A549 (cell line): ENCODE results near the gene MAP10. TPM values are rescaled to one million over a fixed set of nuclear protein-coding genes. Genes with fewer than 3 reads are reported as not detected.

Source experiments
- ATAC-seq, 2 experiments: fragments of 200-7000 bp in 1 of 2; fragments of >200 bp in 1 of 2; cut with Nextera tagmentation in 1 of 2; cut with Tn5 transposase in 1 of 2; 3 replicates each; pipeline versions ENCODE4 v1.8.0 to v1.9.1; 2018 to 2020; ENCODE audit warnings: mild to moderate bottlenecking in 1 of 2, moderate library complexity in 1 of 2
- CTCF ChIA-PET: fragments of 300-600 bp; sonication (Branson Sonifier 250); formaldehyde crosslinking; extraction: SDS; loops from one replicate; lab custom pipeline; 2021; ENCODE audit warnings: antibody characterized with exemption, inconsistent platforms; lab: Yijun Ruan, JAX
- POLR2A ChIA-PET: fragments of 350-600 bp; formaldehyde crosslinking; extraction: SDS; loops from one replicate; lab custom pipeline; 2021; ENCODE audit warnings: antibody characterized with exemption, inconsistent platforms; lab: Yijun Ruan, JAX
- DNase-seq, 2 experiments: peaks; one replicate each; pipeline versions ENCODE4 v3.0.0 to v3.0.0-alpha.2; 2011 to 2016; ENCODE audit warnings: low read depth in 1 of 2, low spot score in 1 of 2
- FAIRE-seq: peaks from 2 replicates; lab custom pipeline; 2011; peaks lifted over from hg19 to GRCh38; lab: Jason Lieb, UNC
- H3K27ac ChIP-seq, 2 experiments: fragments of >200 bp; sonication (Bioruptor Twin); formaldehyde crosslinking; 3 replicates each; pipeline ENCODE4 v1.5.1; 2016 to 2017
- H3K4me1 ChIP-seq: fragments of >200 bp; sonication (Bioruptor Twin); formaldehyde crosslinking; 3 replicates; pipeline ENCODE4 v1.6.1; 2016
- H3K4me2 ChIP-seq: fragments of >200 bp; sonication (Bioruptor Twin); formaldehyde crosslinking; 3 replicates; pipeline ENCODE4 v1.6.1; 2016
- H3K4me3 ChIP-seq: fragments of >200 bp; sonication (Bioruptor Twin); formaldehyde crosslinking; 3 replicates; pipeline ENCODE4 v1.5.1; 2016
- H3K9me3 ChIP-seq: fragments of >200 bp; sonication (Bioruptor Twin); formaldehyde crosslinking; 3 replicates; pipeline ENCODE4 v1.6.1; 2016
- BHLHE40 ChIP-seq: IDR thresholded peaks from 2 replicates; pipeline ENCODE4 v1.6.1; 2012; ENCODE audit warnings: low read depth, low read length, inconsistent platforms
- CHD2 ChIP-seq: fragments of 150-350 bp; IDR thresholded peaks from 2 replicates; pipeline ENCODE4 v1.6.1; 2014; ENCODE audit warnings: low read length; ENCODE audit not compliant: partially characterized antibody
- E2F6 ChIP-seq: IDR thresholded peaks from 2 replicates; pipeline ENCODE4 v1.6.1; 2012; ENCODE audit warnings: low read depth, borderline replicate concordance
- EHMT2 ChIP-seq: fragments of 200-600 bp; sonication (generic); IDR thresholded peaks from 2 replicates; pipeline ENCODE4 v1.6.1; 2016; ENCODE audit warnings: antibody characterized with exemption, low read depth, mild to moderate bottlenecking, moderate library complexity
- ESRRA ChIP-seq: fragments of 150-350 bp; IDR thresholded peaks from 2 replicates; pipeline ENCODE4 v1.6.1; 2014; ENCODE audit warnings: mild to moderate bottlenecking, low read length, borderline replicate concordance
- FOSB ChIP-seq: fragments of 250-450 bp; sonication (Bioruptor Pico); IDR thresholded peaks from 2 replicates; pipeline ENCODE4 v1.5.0; 2020; ENCODE audit warnings: mild to moderate bottlenecking, moderate library complexity
- HMGXB4 ChIP-seq: fragments of 250-450 bp; sonication (Bioruptor Pico); IDR thresholded peaks from 2 replicates; pipeline ENCODE4 v1.5.0; 2021; ENCODE audit warnings: mild to moderate bottlenecking, moderate library complexity, borderline replicate concordance
- HOXA7 ChIP-seq: fragments of 250-450 bp; sonication (Bioruptor Pico); IDR thresholded peaks from 2 replicates; pipeline ENCODE4 v1.5.0; 2020; ENCODE audit warnings: mild to moderate bottlenecking, moderate library complexity
- HOXB13 ChIP-seq: fragments of 250-450 bp; sonication (Bioruptor Pico); IDR thresholded peaks from 2 replicates; pipeline ENCODE4 v1.5.0; 2020; ENCODE audit warnings: low read depth, mild to moderate bottlenecking, moderate library complexity
- JUNB ChIP-seq: fragments of >200 bp; sonication (Bioruptor Twin); formaldehyde crosslinking; IDR thresholded peaks from 2 replicates; pipeline ENCODE4 v1.6.1; 2016
- KDM1A ChIP-seq: fragments of 200-600 bp; sonication (generic); IDR thresholded peaks from 2 replicates; pipeline ENCODE4 v1.6.1; 2016; ENCODE audit warnings: low read depth, mild to moderate bottlenecking
- MAX ChIP-seq: IDR thresholded peaks from 2 replicates; pipeline ENCODE4 v1.6.1; 2012
- NPAS2 ChIP-seq: fragments of 250-450 bp; sonication (Bioruptor Pico); IDR thresholded peaks from 2 replicates; pipeline ENCODE4 v1.8.0; 2022; ENCODE audit warnings: mild to moderate bottlenecking, moderate library complexity, borderline replicate concordance
- RAD21 ChIP-seq, 2 experiments: fragments of >200 bp in 1 of 2; sonication (Bioruptor Twin) in 1 of 2; formaldehyde crosslinking in 1 of 2; IDR thresholded peaks in 1 of 2; conservative IDR thresholded peaks in 1 of 2; 2 replicates in 1 of 2; 3 replicates in 1 of 2; pipeline ENCODE4 v1.6.1; 2012 to 2018; ENCODE audit warnings: inconsistent platforms in 1 of 2
- REST ChIP-seq: fragments of 200-600 bp; sonication (generic); IDR thresholded peaks from 2 replicates; pipeline ENCODE4 v1.6.1; 2016; ENCODE audit warnings: antibody characterized with exemption, mild to moderate bottlenecking, moderate library complexity
- RFX5 ChIP-seq: fragments of 450-650 bp; IDR thresholded peaks from 2 replicates; pipeline ENCODE4 v1.7.1; 2014; ENCODE audit warnings: antibody characterized with exemption, mild to moderate bottlenecking, moderate library complexity
- SMC3 ChIP-seq: fragments of >200 bp; sonication (Bioruptor Twin); formaldehyde crosslinking; IDR thresholded peaks from 3 replicates; pipeline ENCODE4 v1.6.1; 2018; ENCODE audit warnings: inconsistent platforms
- SREBF2 ChIP-seq: fragments of 450-650 bp; IDR thresholded peaks from 2 replicates; pipeline ENCODE4 v1.6.1; 2014; ENCODE audit warnings: mild to moderate bottlenecking, moderate library complexity
- ZSCAN20 ChIP-seq: fragments of 250-450 bp; sonication (Bioruptor Pico); IDR thresholded peaks from 2 replicates; pipeline ENCODE4 v1.8.0; 2022; ENCODE audit warnings: mild to moderate bottlenecking, moderate library complexity
- WGBS: methylation state at CpG from one replicate; pipeline ENCODE4 v1.1.6; 2017; ENCODE audit errors: missing lambda C conversion rate; 5-methylcytosine and 5-hydroxymethylcytosine counted together
- polyA plus RNA-seq, 4 experiments: library from polyadenylated mRNA; depleted of rRNA in 3 of 4; stranded (reverse); fragments of >200 nt; fragmentation: RNase III in 1 of 4; extraction: RNeasy Plus Mini Kit Qiagen cat#74134 plus additional on column Dnase treatment in 1 of 4; gene quantifications; 2 replicates in 3 of 4; 3 replicates in 1 of 4; pipeline ENCODE4 v1.2.3, GENCODE V29; 2011 to 2017

The MAP10 gene
- polyA plus RNA-seq, 2 of the 4 experiments (the other 2 are of a cell fraction): 2.1 to 2.4 TPM

GRCh38 chr1:232845406-232845955, 40.3 kb downstream of the MAP10 start:
- no peaks in the 10 kb centered on the region for H3K9me3 ChIP-seq
- POLR2A ChIA-PET: no interaction called here
- no peak for TF ChIP-seq HMGXB4 (CRISPR knock-in tag)
- TF ChIP-seq ESRRA: no peak
- no peak for TF ChIP-seq KDM1A
- no peak for TF ChIP-seq MAX
- TF ChIP-seq CHD2: no peak
- no peak for TF ChIP-seq SREBF2
- TF ChIP-seq FOSB (CRISPR knock-in tag): no peak
- no peak for TF ChIP-seq HOXA7
- no peak for TF ChIP-seq E2F6
- TF ChIP-seq, all 56 proteins: peak for 0
- FAIRE-seq (no peak), ATAC-seq (no peak), DNase-seq (no peak)
- H3K4me1 ChIP-seq: no peaks in the 10 kb centered on the region
- no peak overlapping the region for H3K4me3 ChIP-seq
- no peak overlapping the region for H3K4me2 ChIP-seq
- CTCF ChIA-PET: interaction anchor here (0.9 kb wide), 1 partner anchor 53 kb away, joined by 3 read pairs; no protein-coding TSS in a partner anchor
- H3K27ac ChIP-seq: no peak overlapping the region
- WGBS: 89% methylated on average over 6 of the region's 6 CpGs

- POLR2A ChIA-PET: no interaction called here
- 26% methylated on average over 5 of the region's 5 CpGs for WGBS
- CTCF ChIA-PET: no interaction called here
- ATAC-seq (no peak), DNase-seq (no peak), FAIRE-seq (no peak)
- Histone ChIP-seq H3K27ac (no peak overlapping the region), H3K4me1 (no peaks in the 10 kb centered on the region), H3K4me3 (no peak overlapping the region), H3K4me2 (no peak overlapping the region), H3K9me3 (no peaks in the 10 kb centered on the region)
- TF ChIP-seq EHMT2 (no peak), HOXB13 (no peak), JUNB (no peak), SMC3 (no peak), SREBF2 (no peak), ZSCAN20 (CRISPR knock-in tag) (no peak), REST (no peak), BHLHE40 (no peak), RAD21 (conservative IDR thresholded peaks at IDR 0.05 in 1 of 2, IDR thresholded peaks at IDR 0.05 in 1 of 2) (no peak), NPAS2 (CRISPR knock-in tag) (no peak), RFX5 (no peak)
Measured at GRCh38 chr1:232851532-232851931, 46.3 kb downstream of the MAP10 start.
